HEK293T (cell line): ENCODE measurements around the gene NRG3.

Experiments used
- CTBP1 ChIP-seq: fragments of 450-650 bp; IDR thresholded peaks from 2 replicates; pipeline ENCODE4 v1.6.1; 2016; ENCODE audit warnings: borderline replicate concordance
- FOXK2 ChIP-seq: fragments of 450-650 bp; IDR thresholded peaks from 2 replicates; pipeline ENCODE4 v1.6.1; 2016; ENCODE audit warnings: mild to moderate bottlenecking

GRCh38 chr10:82136103-82136502 is 261.1 kb downstream of the NRG3 start:
- TF ChIP-seq FOXK2, result no peak
- no peak for TF ChIP-seq CTBP1
